ENCODE measurements around the gene PLEKHG3. TPM values are rescaled to one million over a fixed set of nuclear protein-coding genes. Genes with fewer than 3 reads are reported as not detected.

The PLEKHG3 gene
- total RNA-seq, 1 experiment from 2014 or later = 75.3 TPM

DNA sequence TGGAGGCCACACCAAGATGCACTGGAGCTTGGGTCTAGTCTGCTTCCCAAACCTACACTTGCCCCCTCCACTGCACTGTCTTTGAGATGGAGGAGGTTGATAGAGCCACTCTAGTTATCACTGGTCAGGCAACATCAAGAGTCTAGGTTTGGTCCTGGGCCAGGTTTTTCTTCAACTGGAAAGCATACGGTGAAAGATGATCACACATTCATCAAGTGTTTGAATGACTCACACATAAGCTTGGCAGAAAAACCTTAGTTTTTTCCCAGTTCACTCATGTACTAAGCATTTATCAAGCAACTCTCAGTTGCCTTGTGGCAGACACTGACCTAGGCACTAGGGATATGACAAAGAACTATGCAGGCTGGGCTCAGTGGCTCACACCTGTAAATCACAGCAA is 84.5 kb downstream of the PLEKHG3 start (continued):
- TF ChIP-seq, protein P1, sequence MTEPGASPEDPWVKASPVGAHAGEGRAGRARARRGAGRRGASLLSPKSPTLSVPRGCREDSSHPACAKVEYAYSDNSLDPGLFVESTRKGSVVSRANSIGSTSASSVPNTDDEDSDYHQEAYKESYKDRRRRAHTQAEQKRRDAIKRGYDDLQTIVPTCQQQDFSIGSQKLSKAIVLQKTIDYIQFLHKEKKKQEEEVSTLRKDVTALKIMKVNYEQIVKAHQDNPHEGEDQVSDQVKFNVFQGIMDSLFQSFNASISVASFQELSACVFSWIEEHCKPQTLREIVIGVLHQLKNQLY (CRISPR knock-in tag; IDR thresholded peaks at IDR 0.05) = no peak
- TF ChIP-seq ZNF281 (CRISPR knock-in tag; IDR thresholded peaks at IDR 0.05) (no peak), ZNF317 (CRISPR knock-in tag; IDR thresholded peaks at IDR 0.05; ENCODE audit: borderline replicate concordance, low read depth) (no peak)

DNA sequence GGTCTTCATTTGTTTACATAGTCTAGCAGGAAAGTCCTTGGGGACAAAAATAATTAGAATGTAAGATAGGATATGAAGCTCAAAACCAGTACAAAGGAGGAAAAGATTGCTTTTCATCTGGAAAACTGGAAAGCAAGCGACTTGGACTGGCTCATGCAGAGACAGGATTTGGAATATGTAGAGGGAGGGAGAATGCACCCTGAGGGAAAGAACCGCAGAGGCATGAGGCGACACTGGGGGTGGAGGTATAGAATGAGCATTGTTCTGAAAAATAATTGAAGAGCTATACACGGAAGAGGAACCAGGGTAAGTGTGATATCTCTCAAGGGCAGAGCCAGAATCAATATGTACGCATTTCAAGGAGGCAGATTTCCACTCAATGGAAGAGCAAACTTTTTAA is 85.5 kb downstream of the PLEKHG3 start:
- DNase-seq (ENCODE audit: low spot score) (no peak), ATAC-seq (no peak)
- H3K27ac Mint-ChIP-seq = no peak overlapping the region; the same call in 1 of the 2 replicates
- H3K4me3 Mint-ChIP-seq = no peak overlapping the region
- H3K9me3 Mint-ChIP-seq = no peaks in the 10 kb centered on the region
- peaks cover 14% of the 10 kb centered on the region for H3K4me1 Mint-ChIP-seq
- CTCF ChIA-PET = interaction anchor here (0.7 to 3.4 kb wide), 5 partner anchors 11 to 153 kb away, joined by 3 to 21 read pairs (median 6); no protein-coding TSS in a partner anchor
- TF ChIP-seq ZBTB43 (CRISPR knock-in tag; IDR thresholded peaks at IDR 0.05) = no peak
- TF ChIP-seq, protein P2, sequence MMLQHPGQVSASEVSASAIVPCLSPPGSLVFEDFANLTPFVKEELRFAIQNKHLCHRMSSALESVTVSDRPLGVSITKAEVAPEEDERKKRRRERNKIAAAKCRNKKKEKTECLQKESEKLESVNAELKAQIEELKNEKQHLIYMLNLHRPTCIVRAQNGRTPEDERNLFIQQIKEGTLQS (CRISPR knock-in tag; conservative IDR thresholded peaks at IDR 0.05) = no peak
- TF ChIP-seq TP53 (CRISPR knock-in tag; IDR thresholded peaks at IDR 0.05) = no peak
- no peak for TF ChIP-seq TCF7 (CRISPR knock-in tag; IDR thresholded peaks at IDR 0.05; ENCODE audit: low read depth)
- TF ChIP-seq ZNF671 (CRISPR knock-in tag; IDR thresholded peaks at IDR 0.05) = no peak
- no peak for TF ChIP-seq AR (CRISPR knock-in tag; IDR thresholded peaks at IDR 0.05)
- TF ChIP-seq FOXP4 (CRISPR knock-in tag; IDR thresholded peaks at IDR 0.05) = no peak
- no peak for TF ChIP-seq ARID4B (CRISPR knock-in tag; IDR thresholded peaks at IDR 0.05; ENCODE audit: borderline replicate concordance)
- no peak for TF ChIP-seq PREB (CRISPR knock-in tag; IDR thresholded peaks at IDR 0.05; ENCODE audit: borderline replicate concordance)
- TF ChIP-seq, protein P3, sequence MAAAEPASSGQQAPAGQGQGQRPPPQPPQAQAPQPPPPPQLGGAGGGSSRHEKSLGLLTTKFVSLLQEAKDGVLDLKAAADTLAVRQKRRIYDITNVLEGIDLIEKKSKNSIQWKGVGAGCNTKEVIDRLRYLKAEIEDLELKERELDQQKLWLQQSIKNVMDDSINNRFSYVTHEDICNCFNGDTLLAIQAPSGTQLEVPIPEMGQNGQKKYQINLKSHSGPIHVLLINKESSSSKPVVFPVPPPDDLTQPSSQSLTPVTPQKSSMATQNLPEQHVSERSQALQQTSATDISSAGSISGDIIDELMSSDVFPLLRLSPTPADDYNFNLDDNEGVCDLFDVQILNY (CRISPR knock-in tag; IDR thresholded peaks at IDR 0.05) = no peak
- H3K27me3 Mint-ChIP-seq (ENCODE audit: low read depth) = no peaks in the 10 kb centered on the region
- POLR2A ChIA-PET = no interaction called here
- H3K36me3 Mint-ChIP-seq = no peaks in the 10 kb centered on the region

Measured in WTC11 (cell line).